Neural cell (in vitro differentiated cells): Measurements from ENCODE around the gene PRPF38A. TPM values are rescaled to one million over a fixed set of nuclear protein-coding genes. Genes with fewer than 3 reads are reported as not detected.

Experiments used
- H2AFZ ChIP-seq: fragments of 200-600, 300-800 bp; sonication (generic), shearing (Covaris generic); 2 replicates; pipeline ENCODE4 v1.6.0; 2014; ENCODE audit warnings: low read depth, mild to moderate bottlenecking, antibody characterized with exemption, low read length, moderate library complexity
- H3F3A ChIP-seq: fragments of 200-600 bp; shearing (Covaris generic); 2 replicates; pipeline ENCODE4 v1.6.1; 2016; ENCODE audit warnings: mild to moderate bottlenecking, moderate library complexity, mixed read lengths, antibody characterized with exemption, low read length; ENCODE audit not compliant: insufficient read depth, poor library complexity, severe bottlenecking
- H3K27ac ChIP-seq: fragments of 200-600, 300-800 bp; sonication (generic), shearing (Covaris generic); 2 replicates; pipeline ENCODE4 v1.5.1; 2014; ENCODE audit warnings: mild to moderate bottlenecking, low read length, moderate library complexity
- H3K27me3 ChIP-seq: fragments of 300-800, 200-600 bp; sonication (generic), shearing (Covaris generic); 2 replicates; pipeline ENCODE4 v1.6.0; 2014; ENCODE audit warnings: mild to moderate bottlenecking, low read depth, low read length, moderate library complexity; ENCODE audit not compliant: insufficient read depth
- H3K36me3 ChIP-seq: fragments of 300-800, 200-600 bp; sonication (generic), shearing (Covaris generic); 2 replicates; pipeline ENCODE4 v1.5.1; 2014; ENCODE audit warnings: mild to moderate bottlenecking, antibody characterized with exemption, low read length, moderate library complexity; ENCODE audit not compliant: insufficient read depth
- H3K4me2 ChIP-seq: fragments of 300-800, 200-600 bp; sonication (generic), shearing (Covaris generic); 2 replicates; pipeline ENCODE4 v1.6.0; 2014; ENCODE audit warnings: mild to moderate bottlenecking, low read length
- H3K4me3 ChIP-seq: fragments of 300-800, 200-600 bp; sonication (generic), shearing (Covaris generic); 2 replicates; pipeline ENCODE4 v1.5.1; 2014; ENCODE audit warnings: mild to moderate bottlenecking, low read length, moderate library complexity
- H3K79me2 ChIP-seq: fragments of 200-600 bp; shearing (Covaris generic); replicated peaks from 2 replicates; pipeline ENCODE4 v1.6.0; 2014; ENCODE audit warnings: mild to moderate bottlenecking, low read length, moderate library complexity; ENCODE audit not compliant: insufficient read depth
- H3K9ac ChIP-seq: fragments of 300-800, 200-600 bp; sonication (generic), shearing (Covaris generic); 2 replicates; pipeline ENCODE4 v1.6.1; 2016; ENCODE audit warnings: mild to moderate bottlenecking, low read length, mixed read lengths
- H3K9me2 ChIP-seq: fragments of 200-600 bp; shearing (Covaris generic); 2 replicates; pipeline ENCODE4 v1.6.1; 2016; ENCODE audit warnings: mild to moderate bottlenecking, low read length, mixed read lengths; ENCODE audit not compliant: insufficient read depth
- H3K9me3 ChIP-seq: fragments of 200-600, 300-800 bp; sonication (generic), shearing (Covaris generic); 2 replicates; pipeline ENCODE4 v1.6.1; 2016; ENCODE audit warnings: mild to moderate bottlenecking, mixed run types, low read length, moderate library complexity, mixed read lengths
- H4K20me1 ChIP-seq: fragments of 200-600 bp; shearing (Covaris generic); 2 replicates; pipeline ENCODE4 v1.6.1; 2016; ENCODE audit warnings: mild to moderate bottlenecking, mixed run types; ENCODE audit not compliant: insufficient read depth
- CTCF ChIP-seq: fragments of 450-650 bp; IDR thresholded peaks from 2 replicates; pipeline ENCODE4 v1.5.1; 2014; ENCODE audit warnings: antibody characterized with exemption, mild to moderate bottlenecking, moderate library complexity; ENCODE audit not compliant: poor library complexity, severe bottlenecking
- EZH2 ChIP-seq: fragments of 200-600, 300-800 bp; shearing (Covaris generic), sonication (generic); IDR thresholded peaks from 2 replicates; pipeline ENCODE4 v1.6.1; 2014; ENCODE audit warnings: antibody characterized with exemption, low read length, borderline replicate concordance, mild to moderate bottlenecking; ENCODE audit not compliant: insufficient read depth, poor library complexity, severe bottlenecking
- RAD21 ChIP-seq: fragments of 450-650 bp; conservative IDR thresholded peaks from 2 replicates; pipeline ENCODE4 v1.6.1; 2014; ENCODE audit warnings: antibody characterized with exemption, mild to moderate bottlenecking, moderate library complexity
- TAF1 ChIP-seq: IDR thresholded peaks from 2 replicates; pipeline ENCODE4 v1.6.1; 2012; ENCODE audit warnings: low read depth
- polyA plus RNA-seq: library from polyadenylated mRNA; depleted of rRNA; stranded (reverse); fragments of >200 nt; gene quantifications from 2 replicates; pipeline ENCODE4 v1.2.3, GENCODE V29; 2014

The PRPF38A gene
- polyA plus RNA-seq, 1 donor from 2014 or later: 18.0 TPM

DNA sequence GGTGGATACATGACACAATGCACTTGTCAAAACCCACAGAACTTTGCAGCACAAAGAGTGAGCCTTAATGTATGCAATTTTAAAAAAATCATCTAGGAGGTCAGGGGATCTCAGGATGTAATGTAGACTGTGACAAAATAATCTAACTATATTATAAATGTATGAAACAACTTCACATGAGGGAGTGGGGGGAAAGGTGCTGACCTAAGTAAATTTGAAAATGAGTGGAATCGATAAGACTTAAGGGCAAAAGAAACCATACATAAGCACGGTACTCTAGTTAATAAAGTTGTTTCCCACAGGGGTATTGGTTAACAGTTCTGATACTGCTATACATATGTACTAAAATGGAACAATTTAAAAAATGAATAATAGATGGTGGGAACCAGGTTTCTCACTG, 64.7 kb downstream of the PRPF38A start:
- Histone ChIP-seq H3K9ac (no peak overlapping the region), H3K27me3 (no peaks in the 10 kb centered on the region), H3K79me2 (no peaks in the 10 kb centered on the region), H3K4me2 (no peak overlapping the region), H3K36me3 (no peaks in the 10 kb centered on the region), H3K9me2 (no peaks in the 10 kb centered on the region), H3K4me3 (no peak overlapping the region), H4K20me1 (no peaks in the 10 kb centered on the region), H2AFZ (no peak overlapping the region), H3K27ac (no peak overlapping the region), H3F3A (no peaks in the 10 kb centered on the region), H3K9me3 (no peaks in the 10 kb centered on the region)
- TF ChIP-seq EZH2 (no peak), CTCF (no peak), TAF1 (no peak), RAD21 (no peak)

Other genes starting within 250 kb of the PRPF38A start
- 20.1 and 24.6 TPM in 2 replicates for gene CC2D1B, start 38.4 kb upstream of the PRPF38A start, polyA plus RNA-seq
- gene ORC1, start 179 bp upstream of the PRPF38A start, polyA plus RNA-seq: 0.48 and 0.64 TPM in 2 replicates
- 84.1 and 96.3 TPM in 2 replicates for gene TUT4, start 148.5 kb downstream of the PRPF38A start, polyA plus RNA-seq
- gene GPX7, start 197.8 kb downstream of the PRPF38A start, polyA plus RNA-seq: 1.3 and 1.8 TPM in 2 replicates
- not detected in 2 replicates for gene SHISAL2A, start 228.6 kb downstream of the PRPF38A start, polyA plus RNA-seq